ENCODE measurements around the gene ERC1. TPM values are rescaled to one million over a fixed set of nuclear protein-coding genes. Genes with fewer than 3 reads are reported as not detected.
"Not testable (repeated sequence)": the region's sequence is repeated elsewhere in the genome, so short reads cannot be mapped to it uniquely, and the experiment has no call there.

The ERC1 gene
- total RNA-seq, 1 experiment from 2014 or later = 7.7 TPM

DNA sequence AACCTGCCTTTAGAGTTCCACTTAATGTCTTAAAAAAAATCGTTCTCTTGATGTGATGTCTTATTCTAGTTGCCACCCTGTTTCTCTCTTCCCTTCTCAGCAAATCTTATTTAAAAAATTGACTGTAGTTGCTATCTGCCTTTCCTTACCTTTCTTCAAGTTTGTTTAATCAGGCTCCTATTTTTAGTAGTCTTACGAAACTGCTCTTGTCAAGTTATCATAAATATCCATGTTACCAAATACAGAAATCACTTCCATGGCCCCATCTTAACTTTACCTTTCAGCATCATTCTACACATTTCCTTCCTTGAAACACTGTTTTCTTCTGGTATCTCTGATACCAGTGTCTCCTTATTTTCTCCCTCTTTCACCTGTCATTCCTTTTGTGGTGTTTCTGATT, 227.3 kb downstream of the ERC1 start:
- no peak for DNase-seq (ENCODE audit: low spot score)

GRCh38 chr12:1220127-1221092, 229.4 kb downstream of the ERC1 start:
- DNase-seq (ENCODE audit: low spot score) = no peak

- no peak for DNase-seq (ENCODE audit: low spot score)
Measured at GRCh38 chr12:1222858-1223639, 232.0 kb downstream of the ERC1 start.

- DNase-seq (ENCODE audit: low spot score) = no peak
Measured at GRCh38 chr12:1226951-1227350, 235.9 kb downstream of the ERC1 start.

DNA sequence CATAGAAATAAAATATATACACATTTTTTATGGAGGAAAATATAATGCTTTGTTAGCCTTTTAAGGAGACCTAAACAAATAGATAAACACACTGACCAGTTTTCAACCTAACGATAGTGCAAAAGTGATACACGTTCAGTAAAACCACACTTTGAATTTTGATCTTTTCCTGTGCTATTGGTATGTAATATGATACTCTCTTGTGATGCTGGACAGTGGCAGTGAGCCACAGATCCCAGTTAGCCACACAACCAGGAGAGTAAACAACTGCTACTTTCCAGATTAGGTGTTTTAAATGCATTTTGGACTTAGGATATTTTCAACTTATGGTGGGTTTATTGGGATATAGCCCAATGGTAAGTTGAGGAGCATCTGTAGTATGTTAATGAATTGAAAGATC, 243.1 kb downstream of the ERC1 start:
- no peak for DNase-seq (ENCODE audit: low spot score)

- no peak for DNase-seq (ENCODE audit: low spot score)
Measured at GRCh38 chr12:1246637-1247036, 255.6 kb downstream of the ERC1 start.

DNA sequence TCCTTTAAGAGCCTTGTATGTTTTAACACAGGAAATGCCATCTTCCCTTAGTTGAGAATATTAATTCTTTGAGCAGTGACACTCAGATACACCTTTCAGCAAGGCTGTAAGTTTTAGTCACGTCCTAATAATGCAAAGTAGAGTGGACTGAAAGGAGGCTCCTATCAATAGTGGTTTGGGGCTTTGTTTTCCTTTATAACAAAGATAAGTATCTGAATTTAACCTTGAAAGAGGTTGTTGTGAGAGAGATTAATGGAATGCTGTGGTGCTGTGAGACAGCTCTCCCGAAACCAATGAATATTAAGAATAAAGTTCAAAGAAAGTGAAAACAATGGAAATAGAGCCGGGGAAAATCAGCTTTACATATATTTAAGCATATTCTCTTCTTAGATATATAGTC, 259.6 kb downstream of the ERC1 start:
- no peak for DNase-seq (ENCODE audit: low spot score)

GRCh38 chr12:1252758-1253157, 261.7 kb downstream of the ERC1 start:
- DNase-seq (ENCODE audit: low spot score) = no peak

GRCh38 chr12:1255125-1255524, 264.1 kb downstream of the ERC1 start:
- not testable (repeated sequence) for DNase-seq (ENCODE audit: low spot score)

GRCh38 chr12:1255854-1256253, 264.8 kb downstream of the ERC1 start:
- DNase-seq (ENCODE audit: low spot score) = not testable (repeated sequence)

DNA sequence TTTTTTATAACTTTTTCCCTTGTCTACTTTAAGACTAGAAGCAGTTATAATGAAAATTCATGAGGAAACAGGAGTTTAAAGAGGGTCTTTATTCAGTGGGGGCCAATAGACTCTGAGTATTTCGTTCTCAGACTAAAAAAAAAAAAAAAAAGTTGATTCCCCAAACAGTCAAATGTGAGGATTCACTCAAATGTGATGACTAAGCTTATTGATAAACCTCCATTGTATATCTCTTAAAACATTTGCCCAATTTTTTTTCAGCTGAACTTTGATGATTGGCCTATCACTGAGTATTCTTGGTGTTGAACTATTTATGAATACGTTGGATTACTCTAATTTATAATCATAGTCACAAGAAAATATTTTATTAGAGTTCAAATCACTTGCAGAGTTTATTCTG, 265.3 kb downstream of the ERC1 start:
- DNase-seq (ENCODE audit: low spot score) = no peak

DNA sequence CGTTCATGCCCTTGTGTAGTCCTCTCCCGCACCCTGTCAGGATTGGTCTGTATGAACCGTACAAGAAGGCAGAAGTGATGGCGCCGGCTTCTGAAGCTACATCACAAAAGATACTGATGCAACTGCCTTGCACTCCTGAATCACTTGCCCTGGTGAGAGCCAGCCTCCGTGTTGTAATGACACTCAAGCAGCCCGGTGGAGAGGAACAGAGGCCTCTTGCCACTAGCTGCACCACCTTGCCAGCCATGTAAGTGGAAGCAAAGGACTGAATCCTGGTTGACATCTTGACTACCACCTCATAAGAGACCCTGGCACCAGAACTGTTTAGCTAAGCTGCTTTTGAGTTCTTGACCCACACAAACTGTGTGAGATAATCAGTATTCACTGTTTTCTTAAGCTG, 266.0 kb downstream of the ERC1 start:
- no peak for DNase-seq (ENCODE audit: low spot score)

DNA sequence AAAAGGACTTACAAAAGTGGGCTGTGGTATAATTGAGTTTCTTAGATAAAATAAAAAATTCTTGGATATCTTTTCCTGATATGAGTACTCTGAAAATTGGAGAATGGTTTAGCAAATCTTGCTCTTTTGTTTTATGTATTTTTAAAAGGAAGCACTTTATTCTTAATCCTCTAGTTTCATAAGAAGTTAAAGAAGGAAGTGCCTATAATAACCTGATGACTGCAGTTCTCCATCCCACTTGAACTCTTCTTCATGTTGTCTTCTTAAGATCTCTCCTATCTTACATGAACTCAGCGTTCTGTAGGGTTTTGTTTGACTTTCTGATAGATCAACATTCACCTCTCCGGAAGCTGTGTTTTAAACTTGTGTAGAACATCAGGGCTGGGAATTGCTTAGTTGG, 271.0 kb downstream of the ERC1 start:
- no peak for DNase-seq (ENCODE audit: low spot score)

DNA sequence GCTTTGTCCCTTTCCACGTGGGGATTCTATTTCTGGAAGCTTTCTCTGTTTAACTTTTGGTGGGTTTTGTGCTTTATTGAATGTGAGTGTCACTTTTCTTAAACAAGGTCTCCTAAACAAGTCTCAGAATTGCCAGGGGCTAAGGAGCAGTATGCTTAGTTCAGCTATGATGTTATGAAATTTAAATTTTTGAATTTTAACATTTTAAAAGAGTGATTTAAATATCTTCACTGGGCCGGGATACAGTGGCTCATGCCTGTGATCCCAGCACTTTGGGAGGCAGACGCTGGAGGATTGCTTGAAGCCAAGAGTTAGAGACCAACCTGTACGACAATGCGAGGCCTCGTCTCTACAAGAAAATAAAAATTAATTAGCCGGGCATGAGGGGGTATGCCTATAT, 276.2 kb downstream of the ERC1 start:
- no peak for DNase-seq (ENCODE audit: low spot score)

GRCh38 chr12:1272142-1272541, 281.1 kb downstream of the ERC1 start:
- no peak for DNase-seq (ENCODE audit: low spot score)

DNA sequence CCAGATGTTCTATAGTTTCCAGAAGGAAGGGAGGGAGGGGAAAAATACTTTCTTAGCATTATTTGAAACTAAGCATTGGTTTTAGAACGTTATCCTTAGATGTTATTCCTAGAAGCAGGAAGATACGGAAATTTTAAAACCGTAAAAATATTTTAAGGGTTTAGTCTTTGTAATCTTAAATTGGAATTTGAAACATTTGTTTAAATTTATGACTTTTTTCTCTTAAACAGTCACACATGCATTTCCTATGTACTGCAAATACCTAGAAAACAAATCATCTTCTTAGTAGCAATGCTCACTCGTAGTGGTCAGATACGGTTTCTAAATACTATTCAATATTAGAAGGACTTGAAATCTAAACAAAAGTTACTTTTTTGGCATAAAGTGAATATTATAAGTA, 282.0 kb downstream of the ERC1 start:
- DNase-seq (ENCODE audit: low spot score) = no peak

GRCh38 chr12:1277905-1278304, 286.9 kb downstream of the ERC1 start:
- no peak for DNase-seq (ENCODE audit: low spot score)

- no peak for DNase-seq (ENCODE audit: low spot score)
Measured at GRCh38 chr12:1279050-1279449, 288.0 kb downstream of the ERC1 start.

DNA sequence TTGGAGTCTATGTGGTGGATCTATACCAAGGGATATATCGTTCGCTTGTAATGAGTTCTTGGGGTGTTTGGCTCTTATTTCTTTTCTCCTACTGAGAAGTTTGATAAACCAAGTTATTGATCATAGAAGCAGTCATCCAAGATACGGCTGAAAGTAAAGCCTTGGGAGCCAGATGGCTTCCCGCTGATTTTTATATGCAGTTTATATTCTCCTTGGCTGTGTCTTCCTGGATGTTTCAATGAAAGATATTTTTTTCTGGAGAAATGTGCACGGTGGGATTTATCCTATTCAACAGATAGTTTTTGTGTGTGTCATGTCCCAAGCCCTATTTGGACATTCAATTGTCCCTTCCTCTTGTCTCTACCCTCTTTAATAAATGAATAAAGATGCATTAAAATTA, 289.0 kb downstream of the ERC1 start:
- no peak for DNase-seq (ENCODE audit: low spot score)

DNA sequence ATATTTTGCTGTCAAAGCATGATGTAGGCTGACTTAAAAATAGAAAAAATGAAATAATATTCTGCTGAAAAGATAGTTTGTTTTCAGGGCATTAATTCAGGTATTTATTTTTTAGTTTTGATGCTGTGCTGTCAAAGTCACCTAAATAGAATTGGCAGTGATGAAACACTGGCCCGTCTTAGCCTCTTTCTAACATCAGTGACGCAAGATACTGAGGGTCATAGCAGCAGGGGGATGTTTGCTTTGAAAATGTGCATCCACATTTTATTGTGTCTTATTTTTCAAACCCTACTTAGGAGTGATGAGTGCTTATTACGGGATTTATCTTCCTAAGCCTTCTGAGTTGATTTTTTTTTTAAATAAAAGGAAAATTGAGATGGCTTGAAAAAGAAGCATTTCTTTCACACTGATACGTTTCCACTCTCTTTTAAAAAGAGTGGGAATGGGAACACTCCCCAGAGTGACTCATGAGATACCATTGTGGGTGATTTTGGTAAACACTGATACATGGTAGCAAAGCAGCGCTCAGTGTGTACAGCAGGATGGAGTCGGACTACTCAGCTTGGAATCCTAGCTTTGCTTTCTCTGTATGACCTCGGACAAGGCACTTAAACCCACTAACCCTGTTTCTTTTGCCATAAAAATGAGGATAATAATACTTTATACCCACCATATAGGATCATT, 290.8 kb downstream of the ERC1 start:
- DNase-seq (ENCODE audit: low spot score) = no peak

GRCh38 chr12:1282670-1283315, 291.8 kb downstream of the ERC1 start:
- no peak for DNase-seq (ENCODE audit: low spot score)

GRCh38 chr12:1283316-1283715, 292.3 kb downstream of the ERC1 start:
- no peak for DNase-seq (ENCODE audit: low spot score)

All from A172 (cell line).